HAP-1 (cell line): ENCODE results near the gene CASP1.

Experiments
- DNase-seq, 2 experiments: peaks; one replicate each; pipeline ENCODE4 v3.0.0-alpha.2; 2016 to 2020; ENCODE audit warnings: low spot score in 2 of 2
- H3K27me3 ChIP-seq: fragments of 250-450 bp; sonication (Bioruptor Pico); 2 replicates; pipeline ENCODE4 v1.5.1; 2020; ENCODE audit warnings: low read depth, mild to moderate bottlenecking, moderate library complexity
- H3K36me3 ChIP-seq: fragments of 250-450 bp; sonication (Bioruptor Pico); replicated peaks from 2 replicates; pipeline ENCODE4 v1.5.1; 2020; ENCODE audit warnings: mild to moderate bottlenecking
- H3K4me1 ChIP-seq: fragments of 250-450 bp; sonication (Bioruptor Pico); 2 replicates; pipeline ENCODE4 v1.5.1; 2020; ENCODE audit warnings: mild to moderate bottlenecking
- H3K4me3 ChIP-seq: fragments of 250-450 bp; sonication (Bioruptor Pico); 2 replicates; pipeline ENCODE4 v1.5.1; 2020; ENCODE audit warnings: mild to moderate bottlenecking, moderate library complexity
- H3K9me3 ChIP-seq: fragments of 250-450 bp; sonication (Bioruptor Pico); 2 replicates; pipeline ENCODE4 v1.5.1; 2020; ENCODE audit warnings: mild to moderate bottlenecking, moderate library complexity
- in situ Hi-C: fragments of 300-500 bp; cut with MboI; formaldehyde crosslinking; loops from 3 replicates; pipeline ENCODE4 v1.14.3; 2020; ENCODE audit warnings: low sequenced_read_pairs, inconsistent platforms, mixed read lengths

CASP1 gene

GRCh38 chr11:104992781-104993180 lies 42.2 kb downstream of the CASP1 start:
- H3K27me3 ChIP-seq: no peaks in the 10 kb centered on the region
- H3K36me3 ChIP-seq: no peaks in the 10 kb centered on the region
- H3K4me3 ChIP-seq: no peak overlapping the region
- no peak for DNase-seq
- no peaks in the 10 kb centered on the region for H3K4me1 ChIP-seq
- H3K9me3 ChIP-seq: no peaks in the 10 kb centered on the region
- in situ Hi-C loops: no loop called here

- in situ Hi-C loops: no loop called here
- Histone ChIP-seq H3K36me3 (no peaks in the 10 kb centered on the region), H3K27me3 (no peaks in the 10 kb centered on the region), H3K9me3 (no peaks in the 10 kb centered on the region), H3K4me1 (no peaks in the 10 kb centered on the region), H3K4me3 (no peak overlapping the region)
- DNase-seq: no peak
These were observed 43.0 kb downstream of the CASP1 start for GRCh38 chr11:104991994-104992393.

- Histone ChIP-seq H3K36me3 (no peaks in the 10 kb centered on the region), H3K9me3 (no peaks in the 10 kb centered on the region), H3K4me1 (no peaks in the 10 kb centered on the region), H3K4me3 (no peak overlapping the region), H3K27me3 (no peaks in the 10 kb centered on the region)
- in situ Hi-C loops: no loop called here
- no peak for DNase-seq
These were observed 50.1 kb downstream of the CASP1 start for GRCh38 chr11:104984808-104985207.

- no peak for DNase-seq
- H3K9me3 ChIP-seq: no peaks in the 10 kb centered on the region
- H3K36me3 ChIP-seq: no peaks in the 10 kb centered on the region
- no peaks in the 10 kb centered on the region for H3K4me1 ChIP-seq
- H3K27me3 ChIP-seq: no peaks in the 10 kb centered on the region
- H3K4me3 ChIP-seq: no peak overlapping the region
- in situ Hi-C loops: no loop called here
These were observed 55.1 kb downstream of the CASP1 start for GRCh38 chr11:104979839-104980238.
